Diencephalon (tissue), 1 donor: ENCODE data around the gene FRMD6. TPM values are rescaled to one million over a fixed set of nuclear protein-coding genes. Genes with fewer than 3 reads are reported as not detected.

ENCODE experiments used
- small RNA-seq: library from RNA; depleted of rRNA; stranded (forward); fragments of <200 nt; gene quantifications from one replicate; pipeline ENCODE3, GENCODE V24; 2014
- total RNA-seq: library from RNA; depleted of rRNA; stranded (reverse); fragments of >200 nt; gene quantifications from one replicate; pipeline ENCODE4 v1.2.3, GENCODE V29; 2014

The FRMD6 gene
- total RNA-seq = 14.3 TPM

GRCh38 chr14:51651388-51652167, at the start of gene FRMD6:
Gene FRMD6, plus strand, starts transcription at chr14:51651910. Its CDS starts 37,927 bp downstream, at chr14:51689837.

Small RNA genes lying within 50 kb of the gene (small RNA-seq; reads per million reads assigned to genes)
- gene OR7E159P = not detected
- gene RNA5SP385 = not detected
- gene RNU6-301P = 0.08 reads per million

Other genes starting within 250 kb of the FRMD6 start
- gene GNG2, start 208.7 kb downstream of the FRMD6 start, total RNA-seq = 424 TPM